Right ventricle myocardium inferior (tissue), 1 donor: ENCODE results near the gene ANKH. TPM values are rescaled to one million over a fixed set of nuclear protein-coding genes. Genes with fewer than 3 reads are reported as not detected.
A peak's percentile ranks its signal among the peaks of the same experiment; 100 is the strongest.

Experiments used
- ATAC-seq: fragments of 200-7000 bp; cut with Tn5 transposase; one replicate; pipeline ENCODE4 v1.9.1; 2020; ENCODE audit warnings: mild to moderate bottlenecking, moderate library complexity
- DNase-seq: peaks from one replicate; pipeline ENCODE4 v3.0.0; 2021; ENCODE audit errors: missing footprints
- intact Hi-C: fragments of 100-400 bp; cut with DNase I; formaldehyde crosslinking; loops from one replicate; pipeline ENCODE4 v1.11.0; 2022
- total RNA-seq: library from RNA; stranded (reverse); fragmentation: NEBNext Ultra II Directional; extraction: Animal tissue kit (Norgen Biotek cat#: 25700); gene quantifications from one replicate; pipeline ENCODE4 v1.2.1, GENCODE V29; 2021
- donor health status: DM: no; HTN: yes; CAD: no; lungs with severe emphysema.

The ANKH gene
- total RNA-seq, 1 donor from 2014 or later: 156 TPM

- intact Hi-C loops: no loop called here
- DNase-seq (no peak), ATAC-seq (no peak)
Measured at GRCh38 chr5:14777932-14778791, 93.4 kb downstream of the ANKH start.

GRCh38 chr5:14777187-14777586, 94.4 kb downstream of the ANKH start:
- intact Hi-C loops: no loop called here
- no peak for ATAC-seq
- no peak for DNase-seq

GRCh38 chr5:14776602-14777001, 95.0 kb downstream of the ANKH start:
- intact Hi-C loops: no loop called here
- ATAC-seq: no peak
- no peak for DNase-seq

- DNase-seq (no peak), ATAC-seq (no peak)
- intact Hi-C loops: no loop called here
Measured at GRCh38 chr5:14775857-14776256, 95.7 kb downstream of the ANKH start.

- intact Hi-C loops: no loop called here
- DNase-seq (no peak), ATAC-seq (no peak)
Measured at GRCh38 chr5:14773588-14773987, 98.0 kb downstream of the ANKH start.

GRCh38 chr5:14771972-14772371, 99.6 kb downstream of the ANKH start:
- DNase-seq: no peak
- no peak for ATAC-seq
- intact Hi-C loops: no loop called here

- intact Hi-C loops: no loop called here
- ATAC-seq (no peak), DNase-seq (no peak)
Measured at GRCh38 chr5:14771189-14771588, 100.4 kb downstream of the ANKH start.

GRCh38 chr5:14768508-14769365, 102.8 kb downstream of the ANKH start:
- ATAC-seq (no peak), DNase-seq (no peak)
- intact Hi-C loops: no loop called here

GRCh38 chr5:14767735-14768507, 103.7 kb downstream of the ANKH start:
- intact Hi-C loops: no loop called here
- no peak for DNase-seq
- ATAC-seq: no peak

GRCh38 chr5:14767053-14767452, 104.5 kb downstream of the ANKH start:
- DNase-seq (no peak), ATAC-seq (no peak)
- intact Hi-C loops: no loop called here

GRCh38 chr5:14766584-14766983, 105.0 kb downstream of the ANKH start:
- no peak for DNase-seq
- intact Hi-C loops: no loop called here
- ATAC-seq: no peak

GRCh38 chr5:14765587-14765986, 106.0 kb downstream of the ANKH start:
- intact Hi-C loops: no loop called here
- DNase-seq (no peak), ATAC-seq (no peak)

- intact Hi-C loops: no loop called here
- ATAC-seq: no peak
- no peak for DNase-seq
Measured at GRCh38 chr5:14762549-14763216, 108.9 kb downstream of the ANKH start.

- ATAC-seq (peak; percentile 92), DNase-seq (peak; percentile 72)
- intact Hi-C loops: no loop called here
Measured at GRCh38 chr5:14760548-14761002, 111.0 kb downstream of the ANKH start.

GRCh38 chr5:14759744-14760547, 111.6 kb downstream of the ANKH start:
- peak; percentile 9 for ATAC-seq
- intact Hi-C loops: no loop called here
- no peak for DNase-seq

- intact Hi-C loops: no loop called here
- no peak for ATAC-seq
Measured at GRCh38 chr5:14757850-14758249, 113.7 kb downstream of the ANKH start.

GRCh38 chr5:14756478-14756877, 115.1 kb downstream of the ANKH start:
- intact Hi-C loops: no loop called here
- DNase-seq (no peak), ATAC-seq (no peak)

More at GRCh38 chr5:14757850-14758249, 113.7 kb downstream of the ANKH start:
- DNase-seq: no peak

GRCh38 chr5:14753947-14754346, 117.6 kb downstream of the ANKH start:
- DNase-seq (peak; percentile 59), ATAC-seq (peak; percentile 72)
- intact Hi-C loops: no loop called here
